HepG2 (cell line): ENCODE data around the gene CCDC91. TPM values are rescaled to one million over a fixed set of nuclear protein-coding genes. Genes with fewer than 3 reads are reported as not detected.

ENCODE experiments used
- ATAC-seq: fragments of 200-7000 bp; cut with Tn5 transposase; 3 replicates; pipeline ENCODE4 v1.9.1; 2020; ENCODE audit warnings: mild to moderate bottlenecking, moderate library complexity
- BruUV-seq: library from RNA; stranded (reverse); fragments of 400-500 nt; replicated peaks from 2 replicates; lab custom pipeline; 2021; lab: Mats Ljungman, UMichigan
- CTCF ChIA-PET: fragments of 300-600 bp; formaldehyde crosslinking; extraction: SDS; loops from one replicate; lab custom pipeline; 2021; ENCODE audit warnings: low total read pairs, inconsistent platforms, low intra/inter-chr PET ratio; lab: Yijun Ruan, JAX
- POLR2A ChIA-PET: fragments of 350-600 bp; sonication (Branson Sonifier 250); formaldehyde crosslinking; loops from one replicate; lab custom pipeline; 2020; ENCODE audit warnings: antibody characterized with exemption, inconsistent platforms; lab: Yijun Ruan, JAX
- DNase-seq: peaks from one replicate; pipeline ENCODE4 v3.0.0-alpha.2; 2015; ENCODE audit warnings: low spot score
- FAIRE-seq: peaks from 3 replicates; lab custom pipeline; 2011; peaks lifted over from hg19 to GRCh38; lab: Jason Lieb, UNC
- H2AFZ ChIP-seq: one replicate; pipeline ENCODE4 v1.6.1; 2011; ENCODE audit warnings: low read length, inconsistent platforms
- H3K27ac ChIP-seq: fragments of 300-600 bp; 3 replicates; pipeline ENCODE4 v1.8.0; 2011; ENCODE audit warnings: mixed run types, mild to moderate bottlenecking, mixed read lengths, low read length, inconsistent platforms; ENCODE audit not compliant: insufficient read depth; ENCODE audit errors: extremely low read length
- H3K27me3 ChIP-seq, 2 experiments: fragments of 200-600 bp in 1 of 2; 2 replicates in 1 of 2; 3 replicates in 1 of 2; pipeline versions ENCODE4 v1.6.0 to v1.8.0; 2011; ENCODE audit warnings: low read length in 2 of 2, mild to moderate bottlenecking in 2 of 2, moderate library complexity in 2 of 2, inconsistent platforms in 1 of 2; ENCODE audit not compliant: insufficient read depth in 2 of 2, control insufficient read depth in 1 of 2
- H3K36me3 ChIP-seq, 2 experiments: fragments of 200-600 bp in 1 of 2; replicated peaks in 1 of 2; 2 replicates in 1 of 2; 3 replicates in 1 of 2; pipeline versions ENCODE4 v1.5.1 to v1.8.0; 2011; ENCODE audit warnings: low read length in 2 of 2, inconsistent platforms in 1 of 2; ENCODE audit not compliant: insufficient read depth in 2 of 2, control insufficient read depth in 1 of 2
- H3K4me1 ChIP-seq: 2 replicates; pipeline ENCODE4 v1.5.1; 2012; ENCODE audit warnings: low read length, inconsistent platforms; ENCODE audit not compliant: insufficient read depth
- H3K4me2 ChIP-seq: 2 replicates; pipeline ENCODE4 v1.6.0; 2011; ENCODE audit warnings: low read depth, low read length, inconsistent platforms
- H3K4me3 ChIP-seq, 3 experiments: fragments of 200-600 bp in 1 of 3; sonication (generic), shearing (Covaris generic) in 1 of 3; replicated peaks in 1 of 3; 2 replicates each; pipeline ENCODE4 v1.5.1; 2011 to 2016; ENCODE audit warnings: low read length in 3 of 3, inconsistent platforms in 2 of 3, low read depth in 2 of 3, mild to moderate bottlenecking in 2 of 3, control low read depth in 1 of 3, mixed read lengths in 1 of 3; ENCODE audit not compliant: insufficient read depth in 1 of 3
- H3K79me2 ChIP-seq: one replicate; pipeline ENCODE4 v1.6.1; 2011; ENCODE audit warnings: low read length, inconsistent platforms; ENCODE audit not compliant: insufficient read depth
- H3K9ac ChIP-seq: 2 replicates; pipeline ENCODE4 v1.6.0; 2011; ENCODE audit warnings: mild to moderate bottlenecking, low read depth, low read length, inconsistent platforms; ENCODE audit not compliant: insufficient read depth
- H3K9me3 ChIP-seq: 2 replicates; pipeline ENCODE4 v1.5.1; 2012; ENCODE audit warnings: mild to moderate bottlenecking, low read length
- H4K20me1 ChIP-seq: 2 replicates; pipeline ENCODE4 v1.6.0; 2011; ENCODE audit warnings: inconsistent platforms, mild to moderate bottlenecking, low read length, moderate library complexity; ENCODE audit not compliant: insufficient read depth
- FOXJ3 ChIP-seq: sonication (generic); formaldehyde crosslinking; IDR thresholded peaks from 2 replicates; pipeline ENCODE4 v1.4.0; 2020; ENCODE audit warnings: missing genetic modification reagents, mild to moderate bottlenecking, borderline replicate concordance
- PAWR ChIP-seq: sonication (generic); formaldehyde crosslinking; IDR thresholded peaks from 2 replicates; pipeline ENCODE4 v1.4.0; 2020; ENCODE audit warnings: missing genetic modification reagents, mild to moderate bottlenecking, borderline replicate concordance
- PRPF4 ChIP-seq: fragments of 200-400 bp; formaldehyde crosslinking; IDR thresholded peaks from 2 replicates; pipeline ENCODE4 v1.6.1; 2016; ENCODE audit warnings: low read length, low read depth; ENCODE audit not compliant: poor library complexity, severe bottlenecking
- RBFOX2 ChIP-seq: fragments of 200-400 bp; formaldehyde crosslinking; IDR thresholded peaks from 2 replicates; pipeline ENCODE4 v1.6.1; 2017; ENCODE audit warnings: low read depth, mild to moderate bottlenecking, low read length
- SMC3 ChIP-seq: IDR thresholded peaks from 2 replicates; pipeline ENCODE4 v1.6.1; 2011; ENCODE audit warnings: low read length, improper control_type of control experiment
- ZKSCAN5 ChIP-seq: sonication (generic); formaldehyde crosslinking; IDR thresholded peaks from 2 replicates; pipeline ENCODE4 v1.5.1; 2020; ENCODE audit warnings: mild to moderate bottlenecking, missing genetic modification reagents
- ZNF121 ChIP-seq: sonication (generic); formaldehyde crosslinking; IDR thresholded peaks from 2 replicates; pipeline ENCODE4 v1.5.0; 2020; ENCODE audit warnings: mild to moderate bottlenecking, missing genetic modification reagents
- ZNF644 ChIP-seq: IDR thresholded peaks from 2 replicates; pipeline ENCODE4 v1.6.1; 2016; ENCODE audit warnings: low read depth
- ZNF841 ChIP-seq: sonication (generic); formaldehyde crosslinking; IDR thresholded peaks from 2 replicates; pipeline ENCODE4 v1.8.1; 2023; ENCODE audit warnings: missing genetic modification reagents, borderline replicate concordance
- ZNF878 ChIP-seq: sonication (generic); formaldehyde crosslinking; IDR thresholded peaks from 2 replicates; pipeline ENCODE4 v1.8.1; 2023; ENCODE audit warnings: mild to moderate bottlenecking, missing genetic modification reagents, moderate library complexity
- WGBS: methylation state at CpG from one replicate; pipeline ENCODE4 v1.1.6; 2017; ENCODE audit warnings: low lambda C conversion rate; 5-methylcytosine and 5-hydroxymethylcytosine counted together
- in situ Hi-C: cut with HindIII; loops from 2 replicates; pipeline ENCODE4 v1.10.0; 2017; ENCODE audit warnings: low pct_unique_long_range_greater_than_20kb; ENCODE audit not compliant: extremely low pct_ligation_motif_present
- intact Hi-C: fragments of 100-400 bp; cut with micrococcal nuclease; formaldehyde crosslinking; loops from one replicate; pipeline ENCODE4 v1.10.0; 2022; ENCODE audit not compliant: unreplicated experiment
- polyA plus RNA-seq, 8 experiments: library from polyadenylated mRNA; depleted of rRNA in 3 of 8; stranded (reverse) in 7 of 8; unstranded in 1 of 8; fragments of >200 nt; fragmentation: Illumina TruSeq in 4 of 8; extraction: Trizol in 4 of 8; gene quantifications; 2 replicates each; pipeline versions ENCODE4 v1.2.1 to v1.2.3, GENCODE V29; 2011 to 2016; ENCODE audit warnings: low read depth in 4 of 8, missing spikeins in 1 of 8, mixed read lengths in 1 of 8; ENCODE audit not compliant: insufficient read depth in 1 of 8
- total RNA-seq, 5 experiments: library from RNA; depleted of rRNA; stranded (reverse); fragments of >200 nt; fragmentation: Illumina TruSeq; extraction: Trizol; gene quantifications; 2 replicates each; pipeline ENCODE4 v1.2.3, GENCODE V29; 2016; ENCODE audit warnings: low read depth in 1 of 5
- TF ChIP-seq, protein P1 (sequence below): sonication (generic); formaldehyde crosslinking; IDR thresholded peaks from 2 replicates; pipeline ENCODE4 v1.5.0; 2020; ENCODE audit warnings: missing genetic modification reagents, mild to moderate bottlenecking, borderline replicate concordance
- TF ChIP-seq, protein P2 (sequence below): sonication (generic); formaldehyde crosslinking; IDR thresholded peaks from 2 replicates; pipeline ENCODE4 v1.4.0; 2020; ENCODE audit warnings: missing genetic modification reagents
- TF ChIP-seq, protein P3 (sequence below): IDR thresholded peaks from 2 replicates; pipeline ENCODE4 v1.6.1; 2018; ENCODE audit warnings: missing genetic modification reagents, mild to moderate bottlenecking, missing compliant biosample characterization
- TF ChIP-seq, protein P4 (sequence below): sonication (generic); formaldehyde crosslinking; IDR thresholded peaks from 2 replicates; pipeline ENCODE4 v1.4.0; 2020; ENCODE audit warnings: missing genetic modification reagents
- TF ChIP-seq, protein P5 (sequence below): sonication (generic); formaldehyde crosslinking; IDR thresholded peaks from 2 replicates; pipeline ENCODE4; 2020; ENCODE audit warnings: missing genetic modification reagents, mild to moderate bottlenecking, borderline replicate concordance

CCDC91 gene
- total and polyA plus RNA-seq, 2 of the 13 experiments (the other 11 are each of a cell fraction or from before 2014, with no cell fraction given) = 9.8 to 15.8 TPM

DNA sequence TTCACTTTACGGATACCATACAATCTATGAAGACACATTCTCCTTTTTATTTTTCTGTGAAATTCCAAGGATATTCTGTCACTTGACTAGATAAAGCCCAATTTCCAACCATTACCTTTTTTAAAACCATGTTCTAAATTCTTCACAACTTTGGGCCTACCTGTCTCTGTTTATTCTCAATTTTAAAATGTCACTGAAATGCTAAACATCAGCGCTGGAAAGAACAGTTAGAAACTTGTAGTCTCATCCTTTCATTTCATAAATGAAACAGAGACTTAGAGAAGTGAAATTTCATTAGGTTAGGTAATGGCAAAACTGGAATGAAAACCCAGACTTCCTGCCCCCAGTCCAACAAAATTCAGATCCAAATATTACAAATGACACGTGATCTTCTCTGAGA, 396.2 kb downstream of the CCDC91 start:
- 12% methylated on average over 3 of the region's 3 CpGs for WGBS
- H3K36me3 ChIP-seq = no peaks in the 10 kb centered on the region
- no peak overlapping the region for H3K4me3 ChIP-seq
- no peak overlapping the region for H2AFZ ChIP-seq
- DNase-seq (no peak), FAIRE-seq (no peak), ATAC-seq (no peak)
- 0 out of 2 replicates have a peak, but pooled peaks cover under 1% of the 10 kb centered on the region for H3K9me3 ChIP-seq
- ChIA-PET POLR2A (no interaction called here), CTCF (no interaction called here)
- no peaks in the 10 kb centered on the region for H3K27me3 ChIP-seq
- no peak overlapping the region for H3K9ac ChIP-seq
- H4K20me1 ChIP-seq = no peaks in the 10 kb centered on the region
- in situ Hi-C loops = no loop called here
- intact Hi-C loops = no loop called here
- BruUV-seq = no TSS peak
- H3K4me2 ChIP-seq = no peak overlapping the region
- H3K79me2 ChIP-seq = no peaks in the 10 kb centered on the region
- no peak overlapping the region for H3K27ac ChIP-seq
- no peaks in the 10 kb centered on the region for H3K4me1 ChIP-seq
- TF ChIP-seq, protein P1, sequence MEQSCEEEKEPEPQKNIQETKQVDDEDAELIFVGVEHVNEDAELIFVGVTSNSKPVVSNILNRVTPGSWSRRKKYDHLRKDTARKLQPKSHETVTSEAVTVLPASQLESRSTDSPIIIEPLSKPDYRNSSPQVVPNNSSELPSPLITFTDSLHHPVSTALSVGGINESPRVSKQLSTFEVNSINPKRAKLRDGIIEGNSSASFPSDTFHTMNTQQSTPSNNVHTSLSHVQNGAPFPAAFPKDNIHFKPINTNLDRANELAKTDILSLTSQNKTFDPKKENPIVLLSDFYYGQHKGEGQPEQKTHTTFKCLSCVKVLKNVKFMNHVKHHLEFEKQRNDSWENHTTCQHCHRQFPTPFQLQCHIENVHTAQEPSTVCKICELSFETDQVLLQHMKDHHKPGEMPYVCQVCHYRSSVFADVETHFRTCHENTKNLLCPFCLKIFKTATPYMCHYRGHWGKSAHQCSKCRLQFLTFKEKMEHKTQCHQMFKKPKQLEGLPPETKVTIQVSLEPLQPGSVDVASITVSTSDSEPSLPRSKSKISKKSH = no peak
- TF ChIP-seq, protein P2, sequence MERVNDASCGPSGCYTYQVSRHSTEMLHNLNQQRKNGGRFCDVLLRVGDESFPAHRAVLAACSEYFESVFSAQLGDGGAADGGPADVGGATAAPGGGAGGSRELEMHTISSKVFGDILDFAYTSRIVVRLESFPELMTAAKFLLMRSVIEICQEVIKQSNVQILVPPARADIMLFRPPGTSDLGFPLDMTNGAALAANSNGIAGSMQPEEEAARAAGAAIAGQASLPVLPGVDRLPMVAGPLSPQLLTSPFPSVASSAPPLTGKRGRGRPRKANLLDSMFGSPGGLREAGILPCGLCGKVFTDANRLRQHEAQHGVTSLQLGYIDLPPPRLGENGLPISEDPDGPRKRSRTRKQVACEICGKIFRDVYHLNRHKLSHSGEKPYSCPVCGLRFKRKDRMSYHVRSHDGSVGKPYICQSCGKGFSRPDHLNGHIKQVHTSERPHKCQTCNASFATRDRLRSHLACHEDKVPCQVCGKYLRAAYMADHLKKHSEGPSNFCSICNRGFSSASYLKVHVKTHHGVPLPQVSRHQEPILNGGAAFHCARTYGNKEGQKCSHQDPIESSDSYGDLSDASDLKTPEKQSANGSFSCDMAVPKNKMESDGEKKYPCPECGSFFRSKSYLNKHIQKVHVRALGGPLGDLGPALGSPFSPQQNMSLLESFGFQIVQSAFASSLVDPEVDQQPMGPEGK (CRISPR knock-in tag) = no peak
- TF ChIP-seq ZNF644 (CRISPR knock-in tag) (no peak), PRPF4 (no peak), ZNF121 (CRISPR knock-in tag) (no peak), SMC3 (no peak), PAWR (CRISPR knock-in tag) (no peak), ZKSCAN5 (CRISPR knock-in tag) (no peak), RBFOX2 (no peak), ZNF841 (CRISPR knock-in tag) (no peak), ZNF878 (CRISPR knock-in tag) (no peak), FOXJ3 (CRISPR knock-in tag) (no peak)
- TF ChIP-seq, protein P3, sequence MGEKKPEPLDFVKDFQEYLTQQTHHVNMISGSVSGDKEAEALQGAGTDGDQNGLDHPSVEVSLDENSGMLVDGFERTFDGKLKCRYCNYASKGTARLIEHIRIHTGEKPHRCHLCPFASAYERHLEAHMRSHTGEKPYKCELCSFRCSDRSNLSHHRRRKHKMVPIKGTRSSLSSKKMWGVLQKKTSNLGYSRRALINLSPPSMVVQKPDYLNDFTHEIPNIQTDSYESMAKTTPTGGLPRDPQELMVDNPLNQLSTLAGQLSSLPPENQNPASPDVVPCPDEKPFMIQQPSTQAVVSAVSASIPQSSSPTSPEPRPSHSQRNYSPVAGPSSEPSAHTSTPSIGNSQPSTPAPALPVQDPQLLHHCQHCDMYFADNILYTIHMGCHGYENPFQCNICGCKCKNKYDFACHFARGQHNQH (CRISPR knock-in tag) = no peak
- TF ChIP-seq, protein P4, sequence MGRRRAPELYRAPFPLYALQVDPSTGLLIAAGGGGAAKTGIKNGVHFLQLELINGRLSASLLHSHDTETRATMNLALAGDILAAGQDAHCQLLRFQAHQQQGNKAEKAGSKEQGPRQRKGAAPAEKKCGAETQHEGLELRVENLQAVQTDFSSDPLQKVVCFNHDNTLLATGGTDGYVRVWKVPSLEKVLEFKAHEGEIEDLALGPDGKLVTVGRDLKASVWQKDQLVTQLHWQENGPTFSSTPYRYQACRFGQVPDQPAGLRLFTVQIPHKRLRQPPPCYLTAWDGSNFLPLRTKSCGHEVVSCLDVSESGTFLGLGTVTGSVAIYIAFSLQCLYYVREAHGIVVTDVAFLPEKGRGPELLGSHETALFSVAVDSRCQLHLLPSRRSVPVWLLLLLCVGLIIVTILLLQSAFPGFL (CRISPR knock-in tag) = no peak
- TF ChIP-seq, protein P5, sequence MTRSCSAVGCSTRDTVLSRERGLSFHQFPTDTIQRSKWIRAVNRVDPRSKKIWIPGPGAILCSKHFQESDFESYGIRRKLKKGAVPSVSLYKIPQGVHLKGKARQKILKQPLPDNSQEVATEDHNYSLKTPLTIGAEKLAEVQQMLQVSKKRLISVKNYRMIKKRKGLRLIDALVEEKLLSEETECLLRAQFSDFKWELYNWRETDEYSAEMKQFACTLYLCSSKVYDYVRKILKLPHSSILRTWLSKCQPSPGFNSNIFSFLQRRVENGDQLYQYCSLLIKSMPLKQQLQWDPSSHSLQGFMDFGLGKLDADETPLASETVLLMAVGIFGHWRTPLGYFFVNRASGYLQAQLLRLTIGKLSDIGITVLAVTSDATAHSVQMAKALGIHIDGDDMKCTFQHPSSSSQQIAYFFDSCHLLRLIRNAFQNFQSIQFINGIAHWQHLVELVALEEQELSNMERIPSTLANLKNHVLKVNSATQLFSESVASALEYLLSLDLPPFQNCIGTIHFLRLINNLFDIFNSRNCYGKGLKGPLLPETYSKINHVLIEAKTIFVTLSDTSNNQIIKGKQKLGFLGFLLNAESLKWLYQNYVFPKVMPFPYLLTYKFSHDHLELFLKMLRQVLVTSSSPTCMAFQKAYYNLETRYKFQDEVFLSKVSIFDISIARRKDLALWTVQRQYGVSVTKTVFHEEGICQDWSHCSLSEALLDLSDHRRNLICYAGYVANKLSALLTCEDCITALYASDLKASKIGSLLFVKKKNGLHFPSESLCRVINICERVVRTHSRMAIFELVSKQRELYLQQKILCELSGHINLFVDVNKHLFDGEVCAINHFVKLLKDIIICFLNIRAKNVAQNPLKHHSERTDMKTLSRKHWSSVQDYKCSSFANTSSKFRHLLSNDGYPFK (CRISPR knock-in tag) = no peak
